GM12891 (cell line): ENCODE results near the gene SP100.

ENCODE experiments used
- DNase-seq: peaks from one replicate; pipeline ENCODE4 v3.0.0; 2011; ENCODE audit warnings: low spot score; ENCODE audit not compliant: insufficient read length
- FAIRE-seq: peaks from 2 replicates; lab custom pipeline; 2011; peaks lifted over from hg19 to GRCh38; lab: Jason Lieb, UNC
- PAX5 ChIP-seq: IDR thresholded peaks from 2 replicates; pipeline ENCODE4 v1.6.1; 2011; ENCODE audit warnings: low read length, moderate library complexity, mild to moderate bottlenecking; ENCODE audit not compliant: insufficient read depth, severe bottlenecking
- POLR2A ChIP-seq: IDR thresholded peaks from 2 replicates; pipeline ENCODE4 v1.6.1; 2011; ENCODE audit warnings: low read depth, low read length, control low read depth
- POLR2AphosphoS5 ChIP-seq: IDR thresholded peaks from 2 replicates; pipeline ENCODE4 v1.6.1; 2011; ENCODE audit warnings: low read depth, low read length, control low read depth
- POU2F2 ChIP-seq: IDR thresholded peaks from 2 replicates; pipeline ENCODE4 v1.6.1; 2011; ENCODE audit warnings: low read depth, mild to moderate bottlenecking, control low read depth, low read length, moderate library complexity
- SPI1 ChIP-seq: IDR thresholded peaks from 2 replicates; pipeline ENCODE4 v1.6.1; 2011; ENCODE audit warnings: low read depth, low read length, control low read depth
- TAF1 ChIP-seq: IDR thresholded peaks from 2 replicates; pipeline ENCODE4 v1.6.1; 2011; ENCODE audit warnings: low read depth, low read length, control low read depth

The SP100 gene

GRCh38 chr2:230492107-230492506 is 76.1 kb downstream of the SP100 start:
- FAIRE-seq = no peak
- DNase-seq = no peak
- TF ChIP-seq POLR2A (no peak), TAF1 (no peak), PAX5 (no peak)

GRCh38 chr2:230494980-230495379 is 79.0 kb downstream of the SP100 start:
- no peak for DNase-seq
- FAIRE-seq = no peak
- TF ChIP-seq POLR2A (no peak), PAX5 (no peak), TAF1 (no peak), SPI1 (no peak), POU2F2 (no peak), POLR2AphosphoS5 (no peak)

- FAIRE-seq (peak; percentile 62), DNase-seq (no peak)
Measured at GRCh38 chr2:230496891-230497290, 80.9 kb downstream of the SP100 start.

GRCh38 chr2:230498506-230499107 is 82.6 kb downstream of the SP100 start:
- no peak for DNase-seq
- FAIRE-seq = no peak
- TF ChIP-seq POU2F2 (no peak), SPI1 (no peak), POLR2AphosphoS5 (no peak), POLR2A (no peak), TAF1 (no peak), PAX5 (no peak)

More at GRCh38 chr2:230496891-230497290, 80.9 kb downstream of the SP100 start:
- TF ChIP-seq TAF1 (no peak), SPI1 (no peak), POLR2AphosphoS5 (no peak), POU2F2 (no peak), POLR2A (no peak), PAX5 (no peak)

GRCh38 chr2:230502593-230502992 is 86.6 kb downstream of the SP100 start:
- FAIRE-seq (peak; percentile 9), DNase-seq (no peak)
- TF ChIP-seq POLR2A (no peak), POU2F2 (no peak), PAX5 (no peak), SPI1 (no peak), TAF1 (no peak)

- no peak for TF ChIP-seq POLR2AphosphoS5
- no peak for TF ChIP-seq POU2F2
- no peak for TF ChIP-seq POLR2A
- TF ChIP-seq PAX5 = no peak
- DNase-seq (no peak), FAIRE-seq (peak; percentile 47)
Measured at GRCh38 chr2:230503798-230504197, 87.8 kb downstream of the SP100 start.

GRCh38 chr2:230505162-230505561 is 89.2 kb downstream of the SP100 start:
- DNase-seq (no peak), FAIRE-seq (peak; percentile 87)
- TF ChIP-seq POU2F2 = no peak
- TF ChIP-seq TAF1 = no peak
- TF ChIP-seq POLR2AphosphoS5 = no peak
- TF ChIP-seq POLR2A = no peak
- TF ChIP-seq PAX5 = no peak

GRCh38 chr2:230512955-230513748 is 97.2 kb downstream of the SP100 start:
- DNase-seq (no peak), FAIRE-seq (peak; percentile 9)
- TF ChIP-seq POU2F2 (no peak), PAX5 (no peak), POLR2AphosphoS5 (no peak), TAF1 (no peak), SPI1 (no peak), POLR2A (no peak)

GRCh38 chr2:230520061-230520874 is 104.3 kb downstream of the SP100 start:
- FAIRE-seq (no peak), DNase-seq (no peak)
- no peak for TF ChIP-seq POU2F2
- no peak for TF ChIP-seq TAF1
- no peak for TF ChIP-seq POLR2A
- no peak for TF ChIP-seq POLR2AphosphoS5
- TF ChIP-seq PAX5 = no peak
- no peak for TF ChIP-seq SPI1
